Kidney (tissue), 14 donors: Measurements from ENCODE around the gene DBN1. TPM values are rescaled to one million over a fixed set of nuclear protein-coding genes. Genes with fewer than 3 reads are reported as not detected.

ENCODE experiments used
- DNase-seq, 5 donors: peaks; one replicate each; pipeline ENCODE4 v3.0.0-alpha.2; 2013 to 2020
- FAIRE-seq: peaks from 2 replicates; lab custom pipeline; 2012; peaks lifted over from hg19 to GRCh38; lab: Jason Lieb, UNC
- H3K27ac ChIP-seq, 2 donors: one replicate each; pipeline ENCODE4 v1.7.0; 2013; ENCODE audit warnings: low read depth in 2 of 2, low read length in 2 of 2, inconsistent platforms in 1 of 2
- H3K27me3 ChIP-seq: one replicate; pipeline ENCODE4 v1.7.1; 2013; ENCODE audit warnings: low read length, inconsistent platforms; ENCODE audit not compliant: control insufficient read depth, insufficient read depth
- H3K36me3 ChIP-seq, 3 donors: one replicate each; pipeline versions ENCODE4 v1.7.0 to v1.7.1; 2013; ENCODE audit warnings: low read length in 3 of 3, control low read depth in 1 of 3, inconsistent platforms in 1 of 3; ENCODE audit not compliant: insufficient read depth in 3 of 3, control insufficient read depth in 2 of 3
- H3K4me1 ChIP-seq, 3 donors: one replicate each; pipeline versions ENCODE4 v1.7.0 to v1.7.1; 2013; ENCODE audit warnings: low read length in 3 of 3, inconsistent platforms in 1 of 3, low read depth in 1 of 3; ENCODE audit not compliant: control insufficient read depth in 2 of 3, insufficient read depth in 2 of 3
- H3K4me3 ChIP-seq, 3 donors: one replicate each; pipeline versions ENCODE4 v1.7.0 to v1.8.1; 2013; ENCODE audit warnings: low read length in 3 of 3, control low read depth in 1 of 3, inconsistent platforms in 1 of 3
- H3K9ac ChIP-seq, 3 donors: one replicate each; pipeline versions ENCODE4 v1.7.0 to v1.7.1; 2013; ENCODE audit warnings: low read length in 3 of 3, control low read depth in 1 of 3, inconsistent platforms in 1 of 3
- H3K9me3 ChIP-seq, 3 donors: one replicate each; pipeline versions ENCODE4 v1.7.0 to v1.7.1; 2013; ENCODE audit warnings: low read length in 3 of 3, control low read depth in 1 of 3, inconsistent platforms in 1 of 3; ENCODE audit not compliant: control insufficient read depth in 2 of 3, insufficient read depth in 1 of 3
- intact Hi-C: fragments of 100-400 bp; cut with DNase I; formaldehyde crosslinking; loops from one replicate; pipeline ENCODE4 v1.11.1; 2022
- polyA plus RNA-seq: library from polyadenylated mRNA; stranded (reverse); fragments of 350-450 nt; fragmentation: Illumina TruSeq; extraction: RNeasy Lipid Tissue Mini Kit (QIAGEN cat#74804); gene quantifications from one replicate; pipeline ENCODE4 v1.2.3, GENCODE V29; 2014; ENCODE audit warnings: low read depth, low replicate concordance; ENCODE audit not compliant: insufficient read depth
- total RNA-seq: library from RNA; stranded (reverse); fragmentation: NEBNext Ultra II Directional; extraction: Animal tissue kit (Norgen Biotek cat#: 25700); gene quantifications from one replicate; pipeline ENCODE4 v1.2.1, GENCODE V29; 2021
- TF ChIP-seq, protein P1 (sequence below): IDR thresholded peaks from 3 replicates; pipeline ENCODE4 v1.5.1; 2012; ENCODE audit warnings: mild to moderate bottlenecking, moderate library complexity, borderline replicate concordance; ENCODE audit not compliant: insufficient read depth; ENCODE audit errors: extremely low read depth
- donor health status: control.
- donor health status: control.
- donor health status: control.
- donor health status: control.
- donor health status: control.
- donor health status: DM: yes; HTN: yes; CAD: no.
- donor health status: Normal renal cell carcinoma (clear cell type).

The DBN1 gene
- total and polyA plus RNA-seq, 2 donors from 2014 or later = 56.5 to 64.2 TPM

DNA sequence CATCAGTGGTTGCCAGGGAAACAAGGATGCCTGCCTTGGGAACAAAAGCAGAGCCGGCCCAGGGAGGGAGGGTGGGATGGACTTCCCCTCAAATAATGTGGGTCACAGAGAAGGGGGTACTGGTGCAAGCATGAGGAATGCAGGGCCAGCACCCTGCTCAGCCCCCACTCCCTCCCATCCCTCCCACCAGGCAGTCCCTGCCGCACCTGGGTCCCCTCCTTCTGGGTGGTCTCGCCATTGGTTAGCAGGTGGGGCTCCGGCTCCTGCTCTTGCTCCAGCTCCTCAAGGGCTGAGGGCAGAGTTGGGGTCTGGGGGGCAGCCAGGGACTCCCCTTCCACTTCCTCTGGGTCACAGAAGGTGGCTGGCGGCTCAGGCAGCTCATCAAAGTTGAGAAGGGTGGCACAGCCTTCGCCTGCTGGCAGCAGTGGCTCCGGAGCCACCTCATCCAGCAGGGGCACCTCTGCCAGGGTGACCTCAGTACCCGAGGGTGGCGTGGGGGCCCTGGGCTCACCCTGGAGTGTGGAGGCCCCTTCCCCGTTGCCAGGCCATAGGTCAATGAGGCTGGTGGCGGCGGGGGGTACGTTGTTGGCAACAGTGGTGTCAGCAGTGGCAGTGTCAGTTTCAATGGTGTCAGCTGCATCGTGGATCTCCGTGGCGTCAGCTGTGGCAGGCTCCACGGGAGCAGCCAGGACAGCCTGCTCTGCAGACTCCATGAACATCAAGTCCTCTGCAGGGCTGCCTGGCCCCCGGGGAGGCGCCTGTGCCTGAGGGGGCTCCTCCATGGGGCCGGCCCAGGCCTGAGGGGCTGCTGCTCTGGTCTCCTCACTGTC lies 15.4 kb downstream of the DBN1 start:
- intact Hi-C loops = no loop called here
- DNase-seq (no peak), FAIRE-seq (no peak)
- no peaks in the 10 kb centered on the region for H3K9me3 ChIP-seq
- no peak overlapping the region for H3K4me3 ChIP-seq
- H3K27me3 ChIP-seq = no peaks in the 10 kb centered on the region
- no peak overlapping the region for H3K27ac ChIP-seq
- no peaks in the 10 kb centered on the region for H3K36me3 ChIP-seq
- H3K9ac ChIP-seq = no peak overlapping the region
- TF ChIP-seq, protein P1, sequence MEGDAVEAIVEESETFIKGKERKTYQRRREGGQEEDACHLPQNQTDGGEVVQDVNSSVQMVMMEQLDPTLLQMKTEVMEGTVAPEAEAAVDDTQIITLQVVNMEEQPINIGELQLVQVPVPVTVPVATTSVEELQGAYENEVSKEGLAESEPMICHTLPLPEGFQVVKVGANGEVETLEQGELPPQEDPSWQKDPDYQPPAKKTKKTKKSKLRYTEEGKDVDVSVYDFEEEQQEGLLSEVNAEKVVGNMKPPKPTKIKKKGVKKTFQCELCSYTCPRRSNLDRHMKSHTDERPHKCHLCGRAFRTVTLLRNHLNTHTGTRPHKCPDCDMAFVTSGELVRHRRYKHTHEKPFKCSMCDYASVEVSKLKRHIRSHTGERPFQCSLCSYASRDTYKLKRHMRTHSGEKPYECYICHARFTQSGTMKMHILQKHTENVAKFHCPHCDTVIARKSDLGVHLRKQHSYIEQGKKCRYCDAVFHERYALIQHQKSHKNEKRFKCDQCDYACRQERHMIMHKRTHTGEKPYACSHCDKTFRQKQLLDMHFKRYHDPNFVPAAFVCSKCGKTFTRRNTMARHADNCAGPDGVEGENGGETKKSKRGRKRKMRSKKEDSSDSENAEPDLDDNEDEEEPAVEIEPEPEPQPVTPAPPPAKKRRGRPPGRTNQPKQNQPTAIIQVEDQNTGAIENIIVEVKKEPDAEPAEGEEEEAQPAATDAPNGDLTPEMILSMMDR = no peak
- H3K4me1 ChIP-seq = peaks cover 0 to 13% (median 0%) of the 10 kb centered on the region in 3 donors

- H3K27ac ChIP-seq = no peak overlapping the region
- no peaks in the 10 kb centered on the region for H3K36me3 ChIP-seq
- peak; percentile 94 to 98 (median 96) for DNase-seq
- TF ChIP-seq, protein P1 = peak; percentile 46
- peaks cover 0 to 13% (median 0%) of the 10 kb centered on the region in 3 donors for H3K4me1 ChIP-seq
- no peaks in the 10 kb centered on the region for H3K9me3 ChIP-seq
- H3K4me3 ChIP-seq = no peak overlapping the region
- no peak for FAIRE-seq
- intact Hi-C loops = no loop called here
- H3K9ac ChIP-seq = no peak overlapping the region
- no peaks in the 10 kb centered on the region for H3K27me3 ChIP-seq
Observed at GRCh38 chr5:177456976-177457851, 16.2 kb downstream of the DBN1 start.

- Histone ChIP-seq H3K36me3 (no peaks in the 10 kb centered on the region), H3K27me3 (no peaks in the 10 kb centered on the region), H3K4me3 (no peak overlapping the region), H3K27ac (no peak overlapping the region), H3K4me1 (peaks cover 0 to 13% (median 0%) of the 10 kb centered on the region in 3 donors), H3K9me3 (no peaks in the 10 kb centered on the region), H3K9ac (no peak overlapping the region)
- TF ChIP-seq, protein P1 = no peak
- DNase-seq (peak in 3 of 5 donors; percentile 39 to 87 (median 80)), FAIRE-seq (no peak)
- intact Hi-C loops = no loop called here
Observed at GRCh38 chr5:177456591-177456964, 16.9 kb downstream of the DBN1 start.
